H9 (cell line): ENCODE results near the gene PRSS1. TPM values are rescaled to one million over a fixed set of nuclear protein-coding genes. Genes with fewer than 3 reads are reported as not detected.
"Not testable (repeated sequence)": the region's sequence is repeated elsewhere in the genome, so short reads cannot be mapped to it uniquely, and the experiment has no call there.

ENCODE experiments used
- DNase-seq: peaks from one replicate; pipeline ENCODE4 v3.0.0-alpha.2; 2017
- H2AFZ ChIP-seq: one replicate; pipeline ENCODE4 v1.6.1; 2013; ENCODE audit warnings: mild to moderate bottlenecking, low read length, control low read depth, moderate library complexity
- H2AK5ac ChIP-seq: 2 replicates; pipeline ENCODE4 v1.6.1; 2013; ENCODE audit warnings: low read length, control low read depth, mixed read lengths; ENCODE audit not compliant: insufficient read length
- H2BK120ac ChIP-seq: one replicate; pipeline ENCODE4 v1.6.1; 2013; ENCODE audit warnings: low read depth, mild to moderate bottlenecking, low read length, control low read depth, inconsistent platforms; ENCODE audit not compliant: poor library complexity, severe bottlenecking
- H2BK12ac ChIP-seq: 2 replicates; pipeline ENCODE4 v1.6.1; 2013; ENCODE audit warnings: low read length, control low read depth, mixed read lengths, low read depth; ENCODE audit not compliant: insufficient read length
- H2BK15ac ChIP-seq: 2 replicates; pipeline ENCODE4 v1.6.1; 2013; ENCODE audit warnings: low read depth, low read length, control low read depth
- H2BK20ac ChIP-seq: one replicate; pipeline ENCODE4 v1.6.1; 2013; ENCODE audit warnings: low read depth, mild to moderate bottlenecking, low read length, control low read depth, inconsistent platforms; ENCODE audit not compliant: poor library complexity, severe bottlenecking
- H2BK5ac ChIP-seq: 2 replicates; pipeline ENCODE4 v1.6.1; 2013; ENCODE audit warnings: low read length, control low read depth, mixed read lengths; ENCODE audit not compliant: insufficient read length
- H3K14ac ChIP-seq: 2 replicates; pipeline ENCODE4 v1.6.1; 2013; ENCODE audit warnings: low read length, control low read depth; ENCODE audit not compliant: insufficient read depth
- H3K18ac ChIP-seq: 2 replicates; pipeline ENCODE4 v1.6.1; 2013; ENCODE audit warnings: low read depth, mild to moderate bottlenecking, mixed read lengths, low read length, control low read depth; ENCODE audit not compliant: insufficient read length
- H3K23ac ChIP-seq: 2 replicates; pipeline ENCODE4 v1.6.1; 2013; ENCODE audit warnings: low read length, control low read depth, mixed read lengths, low read depth; ENCODE audit not compliant: insufficient read length
- H3K23me2 ChIP-seq: 2 replicates; pipeline ENCODE4 v1.6.1; 2013; ENCODE audit warnings: low read depth, mild to moderate bottlenecking, mixed read lengths, low read length, control low read depth; ENCODE audit not compliant: insufficient read length, poor library complexity, severe bottlenecking
- H3K27ac ChIP-seq: 2 replicates; pipeline ENCODE4 v1.5.1; 2013; ENCODE audit warnings: low read length, control low read depth, mixed read lengths, low read depth; ENCODE audit not compliant: insufficient read length
- H3K27me3 ChIP-seq: 2 replicates; pipeline ENCODE4 v1.6.1; 2013; ENCODE audit warnings: low read length, control low read depth, inconsistent platforms; ENCODE audit not compliant: insufficient read depth
- H3K4ac ChIP-seq: 2 replicates; pipeline ENCODE4 v1.6.1; 2013; ENCODE audit warnings: low read depth, mild to moderate bottlenecking, control low read depth, inconsistent platforms, low read length, moderate library complexity
- H3K4me1 ChIP-seq: 2 replicates; pipeline ENCODE4 v1.6.1; 2013; ENCODE audit warnings: low read length, control low read depth, inconsistent platforms; ENCODE audit not compliant: insufficient read depth
- H3K4me2 ChIP-seq: 2 replicates; pipeline ENCODE4 v1.6.1; 2013; ENCODE audit warnings: low read length, control low read depth, mixed read lengths; ENCODE audit not compliant: insufficient read length, insufficient read depth
- H3K56ac ChIP-seq: 2 replicates; pipeline ENCODE4 v1.6.1; 2013; ENCODE audit warnings: low read depth, mild to moderate bottlenecking, mixed read lengths, low read length, control low read depth; ENCODE audit not compliant: insufficient read length
- H3K79me1 ChIP-seq: 2 replicates; pipeline ENCODE4 v1.6.1; 2013; ENCODE audit warnings: low read depth, mild to moderate bottlenecking, moderate library complexity, low read length, control low read depth, inconsistent platforms; ENCODE audit not compliant: insufficient read depth, poor library complexity, severe bottlenecking
- H3K79me2 ChIP-seq: 2 replicates; pipeline ENCODE4 v1.6.1; 2013; ENCODE audit warnings: low read length, control low read depth, inconsistent platforms; ENCODE audit not compliant: insufficient read depth
- H3K9ac ChIP-seq: 2 replicates; pipeline ENCODE4 v1.6.1; 2013; ENCODE audit warnings: low read length, control low read depth, mixed read lengths; ENCODE audit not compliant: insufficient read length; ENCODE audit errors: extremely low read depth
- H3K9me3 ChIP-seq: one replicate; pipeline ENCODE4 v1.6.1; 2013; ENCODE audit warnings: low read depth, low read length, inconsistent platforms; ENCODE audit not compliant: control insufficient read depth
- H3T11ph ChIP-seq: one replicate; pipeline ENCODE4 v1.6.1; 2013; ENCODE audit warnings: mild to moderate bottlenecking, low read length, control low read depth, inconsistent platforms
- H4K20me1 ChIP-seq: one replicate; pipeline ENCODE4 v1.6.1; 2013; ENCODE audit not compliant: control insufficient read depth, insufficient read length, insufficient read depth
- H4K5ac ChIP-seq: 2 replicates; pipeline ENCODE4 v1.6.1; 2013; ENCODE audit warnings: low read depth, mild to moderate bottlenecking, mixed read lengths, low read length, control low read depth; ENCODE audit not compliant: insufficient read length
- H4K8ac ChIP-seq: replicated peaks from 2 replicates; pipeline ENCODE4 v1.6.1; 2013; ENCODE audit warnings: low read length, control low read depth, mixed read lengths, low read depth; ENCODE audit not compliant: insufficient read length
- H4K91ac ChIP-seq: 2 replicates; pipeline ENCODE4 v1.6.1; 2013; ENCODE audit warnings: low read depth, mild to moderate bottlenecking, moderate library complexity, mixed read lengths, low read length, control low read depth; ENCODE audit not compliant: insufficient read length
- H3K27ac Mint-ChIP-seq, 3 experiments: 2 replicates in 2 of 3; 3 replicates in 1 of 3; pipeline ENCODE4 v1.8.0; 2020 to 2021; ENCODE audit warnings: mixed read lengths in 3 of 3, mild to moderate bottlenecking in 1 of 3, moderate library complexity in 1 of 3
- H3K27me3 Mint-ChIP-seq: 2 replicates; pipeline ENCODE4 v1.8.0; 2021; ENCODE audit warnings: low read depth, mild to moderate bottlenecking, moderate library complexity, mixed read lengths
- H3K36me3 Mint-ChIP-seq, 3 experiments: 2 replicates in 2 of 3; 3 replicates in 1 of 3; pipeline ENCODE4 v1.8.0; 2020 to 2021; ENCODE audit warnings: low read depth in 3 of 3, mixed read lengths in 3 of 3; ENCODE audit not compliant: insufficient read depth in 1 of 3
- H3K4me1 Mint-ChIP-seq, 2 experiments: 2 replicates each; pipeline ENCODE4 v1.8.0; 2020; ENCODE audit warnings: mixed read lengths in 2 of 2
- H3K4me3 Mint-ChIP-seq, 2 experiments: 2 replicates in 1 of 2; 3 replicates in 1 of 2; pipeline ENCODE4 v1.8.0; 2020 to 2021; ENCODE audit warnings: mild to moderate bottlenecking in 2 of 2, mixed read lengths in 2 of 2, moderate library complexity in 1 of 2
- H3K9me3 Mint-ChIP-seq, 2 experiments: 2 replicates in 1 of 2; 3 replicates in 1 of 2; pipeline ENCODE4 v1.8.0; 2020; ENCODE audit warnings: mild to moderate bottlenecking in 2 of 2, mixed read lengths in 2 of 2, moderate library complexity in 1 of 2
- WGBS: extraction: QIAGEN DNeasy Blood & Tissue Kit; methylation state at CpG from one replicate; pipeline ENCODE4 v1.1.7; 2013; ENCODE audit warnings: missing lambda C conversion rate, low lambda C conversion rate, mixed read lengths; ENCODE audit not compliant: insufficient read length; ENCODE audit errors: extremely low coverage; 5-methylcytosine and 5-hydroxymethylcytosine counted together
- total RNA-seq: library from RNA; stranded (reverse); gene quantifications from 2 replicates; pipeline ENCODE4 v1.2.1, GENCODE V29; 2021
- TF ChIP-seq, protein P1 (sequence below): fragments of 200-600 bp; sonication (generic); conservative IDR thresholded peaks from 3 replicates; pipeline ENCODE4 v1.8.0; 2021; ENCODE audit warnings: antibody characterized with exemption, mild to moderate bottlenecking

The PRSS1 gene
- total RNA-seq, 1 experiment from 2014 or later = not detected

- Histone ChIP-seq H3K4me2 (no peak overlapping the region), H3K27ac (no peak overlapping the region), H3K9me3 (no peaks in the 10 kb centered on the region), H3K79me2 (no peaks in the 10 kb centered on the region), H3T11ph (no peak overlapping the region), H3K27me3 (no peaks in the 10 kb centered on the region), H2AK5ac (no peak overlapping the region), H2AFZ (no peak overlapping the region), H2BK12ac (no peak overlapping the region), H3K9ac (no peak overlapping the region), H3K4ac (no peak overlapping the region), H2BK120ac (no peak overlapping the region), H3K23ac (no peak overlapping the region), H3K4me1 (no peaks in the 10 kb centered on the region), H4K8ac (no peak overlapping the region), H3K14ac (no peak overlapping the region), H4K91ac (no peak overlapping the region), H2BK5ac (no peak overlapping the region), H3K79me1 (no peaks in the 10 kb centered on the region), H4K20me1 (no peaks in the 10 kb centered on the region), H2BK15ac (no peak overlapping the region), H2BK20ac (no peak overlapping the region), H3K56ac (no peak overlapping the region), H4K5ac (no peak overlapping the region), H3K23me2 (no peaks in the 10 kb centered on the region), H3K18ac (no peak overlapping the region)
- no CpG with 5 or more reads among the region's 8 CpGs for WGBS
- H3K27ac Mint-ChIP-seq = no peak overlapping the region
- TF ChIP-seq, protein P1, sequence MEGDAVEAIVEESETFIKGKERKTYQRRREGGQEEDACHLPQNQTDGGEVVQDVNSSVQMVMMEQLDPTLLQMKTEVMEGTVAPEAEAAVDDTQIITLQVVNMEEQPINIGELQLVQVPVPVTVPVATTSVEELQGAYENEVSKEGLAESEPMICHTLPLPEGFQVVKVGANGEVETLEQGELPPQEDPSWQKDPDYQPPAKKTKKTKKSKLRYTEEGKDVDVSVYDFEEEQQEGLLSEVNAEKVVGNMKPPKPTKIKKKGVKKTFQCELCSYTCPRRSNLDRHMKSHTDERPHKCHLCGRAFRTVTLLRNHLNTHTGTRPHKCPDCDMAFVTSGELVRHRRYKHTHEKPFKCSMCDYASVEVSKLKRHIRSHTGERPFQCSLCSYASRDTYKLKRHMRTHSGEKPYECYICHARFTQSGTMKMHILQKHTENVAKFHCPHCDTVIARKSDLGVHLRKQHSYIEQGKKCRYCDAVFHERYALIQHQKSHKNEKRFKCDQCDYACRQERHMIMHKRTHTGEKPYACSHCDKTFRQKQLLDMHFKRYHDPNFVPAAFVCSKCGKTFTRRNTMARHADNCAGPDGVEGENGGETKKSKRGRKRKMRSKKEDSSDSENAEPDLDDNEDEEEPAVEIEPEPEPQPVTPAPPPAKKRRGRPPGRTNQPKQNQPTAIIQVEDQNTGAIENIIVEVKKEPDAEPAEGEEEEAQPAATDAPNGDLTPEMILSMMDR = no peak
- no peak overlapping the region for H3K4me3 Mint-ChIP-seq
- no peak for DNase-seq
- no peaks in the 10 kb centered on the region for H3K36me3 Mint-ChIP-seq
- no peaks in the 10 kb centered on the region for H3K9me3 Mint-ChIP-seq
- H3K4me1 Mint-ChIP-seq = peaks cover 3 to 5% of the 10 kb centered on the region in 2 experiments; a peak in 3 of 4 replicates
- H3K27me3 Mint-ChIP-seq = peaks cover 8% of the 10 kb centered on the region
These were observed 25.6 kb downstream of the PRSS1 start for GRCh38 chr7:142774826-142775225.

GRCh38 chr7:142775351-142776115, 26.3 kb downstream of the PRSS1 start:
- H3K14ac ChIP-seq = not testable (repeated sequence)

More at GRCh38 chr7:142775351-142776115, 26.3 kb downstream of the PRSS1 start:
- not testable (repeated sequence) for H4K5ac ChIP-seq, H3K4ac ChIP-seq, H4K91ac ChIP-seq, H3T11ph ChIP-seq, H2BK15ac ChIP-seq, H3K4me1 Mint-ChIP-seq, H3K56ac ChIP-seq, H4K8ac ChIP-seq, H2BK5ac ChIP-seq, H3K4me3 Mint-ChIP-seq, DNase-seq, H3K27ac ChIP-seq, H3K27me3 ChIP-seq, H3K36me3 Mint-ChIP-seq, H2AK5ac ChIP-seq, H4K20me1 ChIP-seq, H2BK120ac ChIP-seq, H2BK20ac ChIP-seq, H3K27ac Mint-ChIP-seq, H3K79me1 ChIP-seq, H3K18ac ChIP-seq, H3K9ac ChIP-seq, H3K4me1 ChIP-seq, H2BK12ac ChIP-seq, H3K23ac ChIP-seq, H3K4me2 ChIP-seq, H3K79me2 ChIP-seq, H3K9me3 Mint-ChIP-seq, H3K23me2 ChIP-seq, H3K9me3 ChIP-seq, H3K27me3 Mint-ChIP-seq, H2AFZ ChIP-seq
- no CpG with 5 or more reads among the region's 6 CpGs for WGBS
